PC-9 (cell line): Measurements from ENCODE around the gene ABL2. TPM values are rescaled to one million over a fixed set of nuclear protein-coding genes. Genes with fewer than 3 reads are reported as not detected.

Source experiments
- BruUV-seq: library from RNA; stranded (reverse); fragments of 400-500 nt; replicated peaks from 2 replicates; lab custom pipeline; 2021; lab: Mats Ljungman, UMichigan
- CTCF ChIA-PET: fragments of 300-600 bp; sonication (Branson Sonifier 250); formaldehyde crosslinking; loops from one replicate; lab custom pipeline; 2022; ENCODE audit warnings: antibody characterized with exemption; lab: Charles Lee
- POLR2A ChIA-PET: fragments of 300-600 bp; sonication (Branson Sonifier 250); formaldehyde crosslinking; loops from one replicate; lab custom pipeline; 2022; ENCODE audit warnings: antibody characterized with exemption; ENCODE audit not compliant: unreplicated experiment; lab: Charles Lee
- DNase-seq, 2 experiments: peaks; one replicate each; pipeline versions ENCODE4 v3.0.0 to v3.0.0-alpha.2; 2015 to 2022; ENCODE audit warnings: mixed read lengths in 1 of 2
- H2AFZ ChIP-seq: fragments of 200-600 bp; sonication (generic); 2 replicates; pipeline ENCODE4 v1.8.1; 2017; ENCODE audit warnings: antibody characterized with exemption
- H3F3A ChIP-seq: fragments of 200-600 bp; sonication (generic); 2 replicates; pipeline ENCODE4 v1.8.1; 2017; ENCODE audit warnings: antibody characterized with exemption, mild to moderate bottlenecking, low read depth; ENCODE audit not compliant: insufficient read depth
- H3K27ac ChIP-seq: fragments of 200-600 bp; sonication (generic); 2 replicates; pipeline ENCODE4 v1.6.1; 2016; ENCODE audit warnings: mixed run types
- H3K27me3 ChIP-seq: fragments of 200-600 bp; sonication (generic); 2 replicates; pipeline ENCODE4 v1.6.1; 2016; ENCODE audit warnings: low read depth, mixed run types; ENCODE audit not compliant: insufficient read depth
- H3K36me3 ChIP-seq: fragments of 200-600 bp; sonication (generic); 2 replicates; pipeline ENCODE4 v1.6.1; 2016; ENCODE audit warnings: low read depth, mixed run types
- H3K4me1 ChIP-seq: fragments of 200-600 bp; sonication (generic); replicated peaks from 2 replicates; pipeline ENCODE4 v1.6.1; 2016; ENCODE audit warnings: mixed run types; ENCODE audit not compliant: insufficient read depth
- H3K4me2 ChIP-seq: fragments of 200-600 bp; sonication (generic); 2 replicates; pipeline ENCODE4 v1.6.1; 2017; ENCODE audit warnings: mixed run types
- H3K4me3 ChIP-seq: fragments of 200-600 bp; sonication (generic); 2 replicates; pipeline ENCODE4 v1.6.1; 2016; ENCODE audit warnings: mixed run types
- H3K79me2 ChIP-seq: fragments of 200-600 bp; sonication (generic); 2 replicates; pipeline ENCODE4 v1.6.1; 2017; ENCODE audit warnings: low read depth, mixed run types
- H3K9me2 ChIP-seq: fragments of 200-600 bp; sonication (generic); 2 replicates; pipeline ENCODE4 v1.8.1; 2017; ENCODE audit warnings: mild to moderate bottlenecking; ENCODE audit not compliant: insufficient read depth
- H3K9me3 ChIP-seq: fragments of 200-600 bp; sonication (generic); 2 replicates; pipeline ENCODE4 v1.8.1; 2016; ENCODE audit warnings: low read depth; ENCODE audit not compliant: insufficient read depth
- H4K20me1 ChIP-seq: fragments of 200-600 bp; sonication (generic); 2 replicates; pipeline ENCODE4 v1.8.1; 2017; ENCODE audit not compliant: insufficient read depth
- EZH2 ChIP-seq: fragments of 200-600 bp; sonication (generic); IDR thresholded peaks from 2 replicates; pipeline ENCODE4 v1.8.0; 2017; ENCODE audit warnings: antibody characterized with exemption, low read depth
- intact Hi-C: fragments of 100-400 bp; cut with micrococcal nuclease; formaldehyde crosslinking; loops from one replicate; pipeline ENCODE4 v1.10.0; 2022; ENCODE audit not compliant: unreplicated experiment
- total RNA-seq: library from RNA; stranded (reverse); gene quantifications from 2 replicates; pipeline ENCODE4 v1.2.3, GENCODE V29; 2021
- TF ChIP-seq, protein P1 (sequence below): fragments of 200-600 bp; sonication (generic); conservative IDR thresholded peaks from 2 replicates; pipeline ENCODE4 v1.6.1; 2017; ENCODE audit warnings: mixed run types, antibody characterized with exemption, mild to moderate bottlenecking, moderate library complexity

ABL2 gene
- total RNA-seq, 1 experiment from 2014 or later, result 27.4 TPM

- Histone ChIP-seq H3K27me3 (no peaks in the 10 kb centered on the region), H2AFZ (no peak overlapping the region), H3K79me2 (peaks cover 57% of the 10 kb centered on the region), H3F3A (peaks cover 9% of the 10 kb centered on the region; the same call in 1 of the 2 replicates), H4K20me1 (no peaks in the 10 kb centered on the region), H3K9me2 (no peaks in the 10 kb centered on the region), H3K9me3 (no peaks in the 10 kb centered on the region), H3K4me2 (no peak overlapping the region), H3K27ac (no peak overlapping the region), H3K36me3 (no peaks in the 10 kb centered on the region), H3K4me1 (peaks cover 13% of the 10 kb centered on the region), H3K4me3 (no peak overlapping the region)
- no peak for DNase-seq
- CTCF ChIA-PET, result no interaction called here
- intact Hi-C loops, result no loop called here
- TF ChIP-seq, protein P1, sequence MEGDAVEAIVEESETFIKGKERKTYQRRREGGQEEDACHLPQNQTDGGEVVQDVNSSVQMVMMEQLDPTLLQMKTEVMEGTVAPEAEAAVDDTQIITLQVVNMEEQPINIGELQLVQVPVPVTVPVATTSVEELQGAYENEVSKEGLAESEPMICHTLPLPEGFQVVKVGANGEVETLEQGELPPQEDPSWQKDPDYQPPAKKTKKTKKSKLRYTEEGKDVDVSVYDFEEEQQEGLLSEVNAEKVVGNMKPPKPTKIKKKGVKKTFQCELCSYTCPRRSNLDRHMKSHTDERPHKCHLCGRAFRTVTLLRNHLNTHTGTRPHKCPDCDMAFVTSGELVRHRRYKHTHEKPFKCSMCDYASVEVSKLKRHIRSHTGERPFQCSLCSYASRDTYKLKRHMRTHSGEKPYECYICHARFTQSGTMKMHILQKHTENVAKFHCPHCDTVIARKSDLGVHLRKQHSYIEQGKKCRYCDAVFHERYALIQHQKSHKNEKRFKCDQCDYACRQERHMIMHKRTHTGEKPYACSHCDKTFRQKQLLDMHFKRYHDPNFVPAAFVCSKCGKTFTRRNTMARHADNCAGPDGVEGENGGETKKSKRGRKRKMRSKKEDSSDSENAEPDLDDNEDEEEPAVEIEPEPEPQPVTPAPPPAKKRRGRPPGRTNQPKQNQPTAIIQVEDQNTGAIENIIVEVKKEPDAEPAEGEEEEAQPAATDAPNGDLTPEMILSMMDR, result no peak
- TF ChIP-seq EZH2, result no peak
- POLR2A ChIA-PET, result no interaction called here
- no TSS peak for BruUV-seq
Observed at GRCh38 chr1:179154437-179154836, 75.0 kb downstream of the ABL2 start.

- Histone ChIP-seq H3K27me3 (no peaks in the 10 kb centered on the region), H3K27ac (no peak overlapping the region), H3K9me3 (no peaks in the 10 kb centered on the region), H4K20me1 (no peaks in the 10 kb centered on the region), H3K79me2 (peaks cover 60% of the 10 kb centered on the region), H3K36me3 (no peaks in the 10 kb centered on the region), H2AFZ (no peak overlapping the region), H3K4me2 (no peak overlapping the region), H3F3A (peaks cover 5% of the 10 kb centered on the region; the same call in 1 of the 2 replicates), H3K4me1 (peaks cover 13% of the 10 kb centered on the region), H3K9me2 (no peaks in the 10 kb centered on the region), H3K4me3 (no peak overlapping the region)
- no TSS peak for BruUV-seq
- intact Hi-C loops, result no loop called here
- TF ChIP-seq EZH2, result no peak
- TF ChIP-seq, protein P1, result no peak
- ChIA-PET CTCF (no interaction called here), POLR2A (no interaction called here)
- no peak for DNase-seq
Observed at GRCh38 chr1:179153217-179153616, 76.3 kb downstream of the ABL2 start.

GRCh38 chr1:179151908-179152682, 77.4 kb downstream of the ABL2 start:
- BruUV-seq, result no TSS peak
- H2AFZ ChIP-seq, result no peak overlapping the region
- peaks cover 52% of the 10 kb centered on the region for H3K79me2 ChIP-seq
- H3K27ac ChIP-seq, result 0 out of 2 replicates have a peak overlapping the region, but pooled peaks have one; percentile 18
- CTCF ChIA-PET, result no interaction called here
- H4K20me1 ChIP-seq, result no peaks in the 10 kb centered on the region
- peaks cover 6% of the 10 kb centered on the region; the same call in 1 of the 2 replicates for H3F3A ChIP-seq
- H3K4me3 ChIP-seq, result no peak overlapping the region
- no peaks in the 10 kb centered on the region for H3K9me2 ChIP-seq
- no peaks in the 10 kb centered on the region for H3K36me3 ChIP-seq
- POLR2A ChIA-PET, result no interaction called here
- no peaks in the 10 kb centered on the region for H3K27me3 ChIP-seq
- no peaks in the 10 kb centered on the region for H3K9me3 ChIP-seq
- intact Hi-C loops, result no loop called here
- DNase-seq, result no peak
- H3K4me1 ChIP-seq, result peaks cover 13% of the 10 kb centered on the region
- TF ChIP-seq EZH2, result no peak
- TF ChIP-seq, protein P1, result no peak
- H3K4me2 ChIP-seq, result no peak overlapping the region
